Measurements from ENCODE around the gene FAT4. TPM values are rescaled to one million over a fixed set of nuclear protein-coding genes. Genes with fewer than 3 reads are reported as not detected.

FAT4 gene
- total and polyA plus RNA-seq, 2 of the 8 experiments (the other 6 are each of a cell fraction or from before 2014, with no cell fraction given), result 1.3 to 5.3 TPM

GRCh38 chr4:125319311-125319710 lies 4.6 kb downstream of the FAT4 start:
- 88% methylated on average over 2 of the region's 2 CpGs; no CpG with 5 or more reads in 1 of the 2 experiments for WGBS, 2 experiments (ENCODE audit: extremely low coverage in 1 of 2, insufficient coverage in 1 of 2, insufficient read length in 1 of 2, insufficient replicate concordance in 2 of 2, low coverage in 1 of 2, low lambda C conversion rate in 2 of 2, missing lambda C conversion rate in 1 of 2)
- Histone ChIP-seq H3K27ac (ENCODE audit: low read depth, low read length) (no peak overlapping the region), H4K8ac (ENCODE audit: extremely low read depth, insufficient read depth, low read length) (no peak overlapping the region), H2BK5ac (ENCODE audit: low read depth, low read length) (no peak overlapping the region), H2AFZ (ENCODE audit: low read length) (no peak overlapping the region), H3K36me3 (ENCODE audit: control insufficient read depth in 2 of 4, insufficient read depth in 4 of 4, low read length in 3 of 4) (no peaks in the 10 kb centered on the region), H2BK20ac (ENCODE audit: low read length) (no peak overlapping the region), H3K4me3 (ENCODE audit: extremely low read depth in 1 of 4, insufficient read depth in 2 of 4, low read depth in 3 of 4, low read length in 4 of 4) (no peak overlapping the region), H3K56ac (replicated peaks; ENCODE audit: insufficient read length, low read depth, low read length) (no peak overlapping the region), H3K4me1 (replicated peaks in 1 of 4; ENCODE audit: control insufficient read depth in 3 of 4, insufficient read depth in 4 of 4, low read length in 3 of 4) (peaks cover under 1 to 13% (median 5%) of the 10 kb centered on the region in 4 experiments; a peak in 6 of 7 replicates), H3K79me2 (ENCODE audit: control insufficient read depth in 1 of 2, insufficient read depth in 2 of 2, low read length in 2 of 2) (no peaks in the 10 kb centered on the region), H3K79me1 (ENCODE audit: low read depth, low read length) (no peaks in the 10 kb centered on the region; the same call in 1 of the 2 replicates), H3K23me2 (ENCODE audit: low read depth, low read length) (peaks cover 24% of the 10 kb centered on the region), H3K4me2 (ENCODE audit: insufficient read depth in 1 of 2, low read depth in 2 of 2, low read length in 2 of 2) (no peak overlapping the region), H4K5ac (ENCODE audit: insufficient read length, low read depth, low read length) (no peak overlapping the region), H3K14ac (ENCODE audit: insufficient read length) (no peak overlapping the region), H3K9me3 (ENCODE audit: insufficient read depth in 2 of 2, low read depth in 1 of 2, low read length in 1 of 2) (no peaks in the 10 kb centered on the region), H3K23ac (ENCODE audit: insufficient read length) (no peak overlapping the region), H4K20me1 (replicated peaks in 1 of 2; ENCODE audit: control insufficient read depth in 1 of 2, insufficient read depth in 2 of 2, low read length in 2 of 2) (peaks cover 3 to 8% of the 10 kb centered on the region in 2 experiments), H3K4ac (replicated peaks; ENCODE audit: insufficient read length, low read depth, low read length) (no peak overlapping the region), H3K27me3 (replicated peaks in 1 of 4; ENCODE audit: control insufficient read depth in 3 of 4, extremely low read depth in 1 of 4, insufficient read depth in 3 of 4, low read length in 3 of 4) (peaks cover 8 to 35% (median 28%) of the 10 kb centered on the region in 4 experiments), H3K9ac (replicated peaks in 1 of 4; ENCODE audit: extremely low read depth in 1 of 4, low read depth in 3 of 4, low read length in 3 of 4) (no peak overlapping the region), H2BK12ac (ENCODE audit: low read depth, low read length) (no peak overlapping the region), H3K18ac (ENCODE audit: extremely low read depth, low read length) (no peak overlapping the region), H4K91ac (replicated peaks; ENCODE audit: insufficient read length, low read length) (no peak overlapping the region), H2BK120ac (replicated peaks; ENCODE audit: low read depth, low read length) (no peak overlapping the region), H2BK15ac (ENCODE audit: low read length) (no peak overlapping the region), H2AK5ac (ENCODE audit: low read depth, low read length) (no peak overlapping the region)
- no peak for TF ChIP-seq SAP30 (IDR thresholded peaks at IDR 0.05; ENCODE audit: insufficient read depth, insufficient replicate concordance, low read length)
- TF ChIP-seq JUN (IDR thresholded peaks at IDR 0.05; ENCODE audit: low read depth, low read length), result no peak
- no peak for TF ChIP-seq TEAD4 (IDR thresholded peaks at IDR 0.05; ENCODE audit: low read depth, low read length)
- TF ChIP-seq BCL11A (IDR thresholded peaks at IDR 0.05; ENCODE audit: low read depth in 2 of 2, low read length in 2 of 2), result no peak
- no peak for TF ChIP-seq CREB1 (IDR thresholded peaks at IDR 0.05)
- DNase-seq (ENCODE audit: low read depth in 1 of 2, low spot score in 2 of 2) (no peak), FAIRE-seq (no peak)
- ChIA-PET POLR2A (ENCODE audit: partially characterized antibody) (no interaction called here), CTCF (ENCODE audit: partially characterized antibody) (interaction anchor here (0.6 to 2.2 kb wide), 6 partner anchors 112 to 594 kb away, joined by 3 to 8 read pairs (median 4); no protein-coding TSS in a partner anchor)
